GM18499 (cell line): ENCODE results near the gene OXNAD1.
A peak's percentile ranks its signal among the peaks of the same experiment; 100 is the strongest.

Experiments
- ATAC-seq: cut with Tn5 transposase; IDR thresholded peaks from one replicate; pipeline ENCODE4 v1.9.1; 2021; ENCODE audit warnings: moderate number of reproducible peaks; ENCODE audit not compliant: insufficient read depth, unreplicated experiment

The OXNAD1 gene

GRCh38 chr3:16272588-16272987 is 7.6 kb downstream of the OXNAD1 start:
- ATAC-seq: no peak

DNA sequence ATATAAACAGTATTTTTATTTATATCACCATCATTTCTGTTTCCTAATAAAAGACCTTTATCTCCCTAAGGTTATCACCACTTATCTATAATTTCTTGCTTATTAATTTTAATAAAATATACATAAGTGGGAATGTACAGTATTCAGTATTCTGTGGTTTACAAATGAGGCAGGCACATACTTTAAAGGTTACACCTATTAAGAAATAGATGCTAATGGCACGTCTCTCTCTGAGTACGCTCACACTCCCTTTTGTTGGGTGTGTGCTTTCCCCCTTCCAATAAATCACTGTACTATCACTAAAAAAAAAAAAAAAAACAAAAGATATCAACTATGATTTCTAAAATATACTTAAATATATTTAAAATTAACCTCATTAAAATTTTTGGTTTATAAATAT is 8.9 kb downstream of the OXNAD1 start:
- ATAC-seq: no peak

GRCh38 chr3:16277471-16277870 is 12.5 kb downstream of the OXNAD1 start:
- ATAC-seq: no peak

DNA sequence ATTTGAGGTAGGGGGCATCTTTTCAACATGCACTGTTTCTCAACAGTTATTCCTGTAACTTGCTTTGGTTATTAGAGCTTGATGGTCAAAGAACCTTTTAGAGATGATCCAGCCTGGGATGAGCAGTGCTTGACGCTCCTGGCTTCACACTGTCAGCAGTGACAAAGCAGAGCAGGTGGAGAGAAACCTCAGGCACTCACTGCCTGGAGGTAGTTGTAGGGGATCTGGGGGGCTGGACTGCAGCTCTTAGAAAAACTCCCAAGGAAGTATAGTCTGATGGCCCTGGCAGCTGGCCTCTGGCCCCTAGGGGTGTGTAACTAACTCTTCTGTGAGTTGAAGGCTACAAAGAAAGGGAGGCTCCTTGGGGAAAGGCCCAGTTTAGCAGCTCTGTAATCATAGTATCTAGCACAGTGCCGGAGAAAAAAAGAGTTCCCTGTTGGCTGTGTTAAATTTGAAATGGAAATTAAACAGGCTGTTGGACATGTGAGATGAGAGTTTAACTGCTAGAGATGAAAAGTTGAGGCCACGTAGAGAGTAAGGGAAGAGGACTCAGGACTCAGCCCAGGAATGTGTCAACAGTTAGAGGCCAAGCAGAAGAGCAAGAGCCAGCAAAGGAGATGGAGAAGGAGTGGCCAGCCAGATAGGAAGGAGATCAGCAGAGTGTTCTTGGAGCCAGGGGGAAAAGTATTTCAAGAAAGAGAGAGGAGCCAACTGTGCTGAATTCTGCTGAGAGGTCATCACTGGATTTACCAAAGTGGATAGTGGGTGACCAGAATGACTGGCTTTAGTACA is 14.2 kb downstream of the OXNAD1 start:
- ATAC-seq: no peak

GRCh38 chr3:16280671-16281070 is 15.7 kb downstream of the OXNAD1 start:
- ATAC-seq: no peak

DNA sequence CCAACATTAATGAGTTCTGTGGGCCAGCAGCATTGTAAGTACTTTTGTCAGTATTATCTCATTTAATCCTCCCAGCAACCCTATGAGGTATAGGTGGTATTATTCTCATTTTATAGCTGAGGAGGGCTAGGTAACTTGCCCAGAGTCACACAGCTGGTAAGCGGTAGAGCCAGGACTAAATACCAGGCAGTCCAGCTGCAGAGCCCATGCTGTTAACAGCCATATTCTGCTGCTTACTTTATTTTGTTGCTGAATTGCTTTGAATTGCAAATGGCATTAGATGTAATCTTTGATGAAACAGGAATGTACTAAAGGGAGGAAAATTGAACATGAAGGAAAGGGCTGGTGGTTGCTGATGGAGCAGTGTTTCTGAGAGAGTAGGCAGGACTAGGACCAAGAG is 19.6 kb downstream of the OXNAD1 start:
- no peak for ATAC-seq

DNA sequence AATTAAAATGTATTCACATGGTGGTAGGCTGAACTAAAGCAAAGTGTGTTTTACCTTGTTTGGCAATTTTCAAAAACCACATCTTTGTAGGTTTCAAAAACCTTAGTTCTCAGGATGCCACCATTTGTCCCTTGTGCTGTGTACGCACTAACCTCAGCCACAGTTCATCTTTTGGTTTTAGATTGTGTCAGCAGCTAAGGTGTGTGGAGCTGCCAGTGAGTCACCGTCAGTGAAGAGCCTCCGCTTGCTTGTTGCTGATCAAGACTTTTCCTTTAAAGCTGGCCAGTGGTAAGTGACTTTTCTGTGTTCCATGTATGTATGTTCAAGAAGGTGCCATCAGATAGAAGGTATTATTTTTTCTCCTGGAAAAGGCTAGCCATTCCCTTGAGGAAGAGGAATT is 21.1 kb downstream of the OXNAD1 start:
- peak; percentile 87 for ATAC-seq

DNA sequence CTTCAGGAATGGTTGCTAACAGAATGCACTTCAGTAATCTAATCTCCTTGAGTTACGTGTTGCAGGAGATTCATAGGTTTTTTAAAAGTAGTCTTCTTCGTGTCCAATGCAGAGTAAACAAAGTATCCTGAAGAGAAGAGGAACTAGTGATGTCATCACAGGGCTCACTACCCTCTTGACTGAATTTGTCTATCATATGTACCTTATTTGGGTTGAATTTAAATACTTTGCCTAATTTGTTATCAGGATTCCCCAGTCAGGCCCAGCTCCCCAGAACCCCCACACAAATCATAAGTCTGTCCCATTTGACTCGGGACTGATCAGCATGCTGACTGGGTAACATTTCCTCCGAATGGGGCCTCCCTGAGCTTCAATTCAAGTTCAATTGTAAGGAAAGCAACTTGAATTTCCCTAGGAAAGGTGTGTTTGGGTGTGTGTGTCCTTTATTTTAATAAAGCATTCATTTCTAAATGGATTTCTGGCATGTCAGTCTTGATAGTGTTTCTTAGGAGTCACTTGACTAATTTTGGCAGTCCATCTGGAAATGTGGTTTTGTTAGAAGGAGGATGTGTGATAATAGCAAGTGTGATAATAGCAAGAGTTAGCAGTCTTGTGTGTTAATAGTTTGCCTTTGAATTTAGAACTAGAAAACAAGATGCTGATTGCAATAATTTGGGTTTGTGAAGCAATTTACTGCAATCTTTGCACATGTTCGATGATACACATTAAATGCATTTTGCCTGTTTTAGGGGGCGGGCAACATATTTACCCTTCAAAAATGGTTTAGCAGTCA is 21.9 kb downstream of the OXNAD1 start:
- ATAC-seq: no peak

DNA sequence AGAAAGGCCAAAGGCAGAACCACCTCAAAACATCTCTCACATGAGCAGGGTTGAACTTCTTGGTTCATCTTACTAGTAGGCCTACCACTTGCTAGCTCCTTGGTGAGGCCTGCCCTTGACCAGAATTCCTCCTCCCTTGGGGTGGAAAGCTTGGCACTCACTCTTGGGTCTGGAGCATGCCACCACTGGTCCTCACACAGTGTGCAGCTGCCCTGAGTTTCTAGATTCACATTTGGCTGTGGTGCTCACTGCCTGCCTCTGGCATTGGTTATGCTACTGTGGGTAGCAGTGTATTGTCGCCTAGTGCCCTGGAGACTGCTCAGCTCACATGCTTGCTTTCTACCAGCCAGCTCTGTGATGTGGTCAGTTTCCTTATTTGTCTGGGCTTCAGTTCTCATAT is 23.7 kb downstream of the OXNAD1 start:
- no peak for ATAC-seq

- ATAC-seq: no peak
These were observed 24.3 kb downstream of the OXNAD1 start for GRCh38 chr3:16289144-16289889.

DNA sequence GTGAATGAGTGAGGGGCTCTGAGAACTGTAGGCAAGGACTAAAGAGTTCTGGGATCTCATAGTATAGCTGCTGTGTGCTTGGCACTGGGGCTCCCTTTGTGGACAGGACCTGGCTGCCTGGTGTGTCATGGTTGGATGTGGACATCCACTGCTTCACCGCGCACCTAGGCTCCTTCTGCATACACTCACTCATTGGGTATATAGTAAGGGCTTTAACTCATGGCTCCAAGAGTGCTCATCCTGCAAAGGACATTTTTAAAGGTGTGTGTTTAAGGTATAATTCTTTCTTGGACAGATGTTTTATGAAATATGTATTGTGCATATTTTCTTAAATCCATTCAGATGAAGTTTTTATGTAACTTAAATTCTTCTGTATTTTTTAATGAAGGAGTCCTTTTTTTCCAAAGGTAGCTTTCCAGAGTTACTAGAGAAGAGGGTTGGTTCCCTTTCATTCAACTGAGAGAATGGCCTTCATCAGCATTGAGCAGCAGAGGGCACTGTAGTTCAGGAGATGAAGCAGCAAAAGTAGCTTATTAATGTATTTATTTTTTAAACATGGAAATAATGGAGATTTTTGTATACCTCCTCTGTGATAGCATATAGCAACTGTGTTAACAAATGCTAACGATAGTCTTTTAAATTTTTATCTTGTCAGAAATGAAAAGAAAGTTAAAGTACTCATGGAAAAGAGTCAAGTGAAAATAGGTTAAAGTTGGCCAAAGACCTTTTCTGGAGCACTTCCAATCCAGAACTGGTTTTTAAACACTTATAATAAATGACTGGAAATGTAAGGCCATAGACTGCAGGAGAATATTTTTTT is 25.2 kb downstream of the OXNAD1 start:
- no peak for ATAC-seq

- ATAC-seq: no peak
These were observed 25.8 kb downstream of the OXNAD1 start for GRCh38 chr3:16290827-16291196.

- no peak for ATAC-seq
These were observed 29.8 kb downstream of the OXNAD1 start for GRCh38 chr3:16294844-16295243.

GRCh38 chr3:16295298-16295890 is 30.4 kb downstream of the OXNAD1 start:
- no peak for ATAC-seq

GRCh38 chr3:16297997-16298885 is 33.2 kb downstream of the OXNAD1 start:
- ATAC-seq: no peak

- no peak for ATAC-seq
These were observed 33.9 kb downstream of the OXNAD1 start for GRCh38 chr3:16298891-16299290.

- no peak for ATAC-seq
These were observed 34.7 kb downstream of the OXNAD1 start for GRCh38 chr3:16299746-16300145.

DNA sequence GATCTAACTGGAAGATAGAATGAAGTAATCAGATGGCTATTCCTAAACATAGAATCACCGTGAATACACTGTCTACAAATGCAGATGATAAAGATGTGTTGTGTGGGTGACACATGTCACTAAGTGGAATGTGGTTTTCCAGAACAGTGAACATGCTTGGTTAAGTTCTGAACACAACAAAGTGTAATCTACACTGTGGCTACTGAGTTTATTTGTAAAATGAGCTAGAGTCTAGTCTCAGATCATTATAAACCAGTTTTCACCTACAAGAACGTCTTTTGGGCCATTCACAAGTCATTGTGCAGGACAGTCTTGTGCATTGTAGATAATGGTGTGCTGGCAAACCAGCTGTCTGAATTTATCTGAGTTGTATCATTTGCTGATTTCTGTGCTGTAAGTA is 35.3 kb downstream of the OXNAD1 start:
- ATAC-seq: no peak

- peak; percentile 44 for ATAC-seq
These were observed 35.9 kb downstream of the OXNAD1 start for GRCh38 chr3:16300881-16301359.
